Karpas-422 (cell line): ENCODE measurements around the gene INAFM2. TPM values are rescaled to one million over a fixed set of nuclear protein-coding genes. Genes with fewer than 3 reads are reported as not detected.

ENCODE experiments used
- DNase-seq: peaks from one replicate; pipeline ENCODE4 v3.0.0-alpha.2; 2015
- H2AFZ ChIP-seq: fragments of 200-600 bp; sonication (generic); 2 replicates; pipeline ENCODE4 v1.6.1; 2014; ENCODE audit warnings: antibody characterized with exemption, low read length, mixed read lengths
- H3K27ac ChIP-seq: fragments of 200-600 bp; sonication (generic); 2 replicates; pipeline ENCODE4 v1.5.1; 2014; ENCODE audit warnings: mild to moderate bottlenecking, low read length, moderate library complexity
- H3K27me3 ChIP-seq: fragments of 200-600 bp; sonication (generic); 2 replicates; pipeline ENCODE4 v1.6.1; 2014; ENCODE audit warnings: low read length, mixed read lengths
- H3K36me3 ChIP-seq: fragments of 200-600 bp; sonication (generic); 2 replicates; pipeline ENCODE4 v1.6.1; 2014; ENCODE audit warnings: low read length, mixed read lengths; ENCODE audit not compliant: insufficient read depth
- H3K4me1 ChIP-seq: fragments of 200-600 bp; sonication (generic); 2 replicates; pipeline ENCODE4 v1.6.1; 2014; ENCODE audit warnings: mild to moderate bottlenecking, low read length, mixed read lengths
- H3K4me2 ChIP-seq: fragments of 200-600 bp; sonication (generic); 2 replicates; pipeline ENCODE4 v1.6.1; 2014; ENCODE audit warnings: low read length, low read depth, mild to moderate bottlenecking; ENCODE audit not compliant: poor library complexity, severe bottlenecking
- H3K4me3 ChIP-seq: fragments of 200-600 bp; sonication (generic); 2 replicates; pipeline ENCODE4 v1.5.1; 2014; ENCODE audit warnings: mild to moderate bottlenecking, antibody characterized with exemption, low read length, mixed read lengths
- H3K79me2 ChIP-seq: fragments of 200-600 bp; sonication (generic); 2 replicates; pipeline ENCODE4 v1.6.1; 2014; ENCODE audit warnings: mild to moderate bottlenecking, low read length, mixed read lengths
- H3K9ac ChIP-seq: fragments of 200-600 bp; sonication (generic); 2 replicates; pipeline ENCODE4 v1.6.0; 2014; ENCODE audit warnings: low read length
- H3K9me2 ChIP-seq: fragments of 200-600 bp; sonication (generic), shearing (Covaris generic); replicated peaks from 2 replicates; pipeline ENCODE4 v1.6.0; 2014; ENCODE audit warnings: mild to moderate bottlenecking, low read length, moderate library complexity; ENCODE audit not compliant: insufficient read depth
- H3K9me3 ChIP-seq: fragments of 300-700, 200-600 bp; sonication (generic); 2 replicates; pipeline ENCODE4 v1.6.1; 2014; ENCODE audit warnings: low read length, mixed read lengths
- H4K20me1 ChIP-seq: fragments of 200-600 bp; sonication (generic); 2 replicates; pipeline ENCODE4 v1.6.1; 2014; ENCODE audit warnings: mild to moderate bottlenecking, antibody characterized with exemption, low read length, low read depth; ENCODE audit not compliant: insufficient read depth
- total RNA-seq: library from RNA; depleted of rRNA; stranded (reverse); fragments of >200 nt; shearing (Covaris generic); gene quantifications from 2 replicates; pipeline ENCODE4 v1.2.3, GENCODE V29; 2014; ENCODE audit warnings: low replicate concordance

INAFM2 gene
- total RNA-seq, 1 experiment from 2014 or later: 9.2 TPM

DNA sequence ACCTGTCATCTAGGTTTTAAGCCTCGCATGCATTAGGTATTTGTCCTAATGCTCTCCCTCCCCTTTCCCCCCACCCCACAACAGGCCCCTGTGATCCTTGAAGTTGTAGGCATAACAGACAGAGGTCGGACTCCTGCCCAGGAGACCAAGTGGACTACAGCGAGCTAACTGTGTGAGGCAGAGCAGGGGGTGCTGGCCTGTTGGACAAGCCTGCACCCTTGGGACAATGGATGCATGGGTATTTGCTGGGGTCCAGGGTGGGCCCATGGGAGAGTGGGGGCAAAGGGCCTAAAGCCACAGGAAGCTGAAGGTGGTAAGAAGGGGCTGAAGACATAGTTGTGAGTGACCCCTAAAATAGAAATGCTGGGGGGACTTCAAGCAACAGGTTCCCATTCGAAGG is 18.2 kb upstream of the INAFM2 start:
- Histone ChIP-seq H3K36me3 (no peaks in the 10 kb centered on the region), H3K4me3 (no peak overlapping the region), H2AFZ (no peak overlapping the region), H3K9me3 (peaks cover 7% of the 10 kb centered on the region), H3K4me2 (no peak overlapping the region), H3K79me2 (no peaks in the 10 kb centered on the region), H3K9me2 (no peaks in the 10 kb centered on the region), H3K9ac (no peak overlapping the region), H3K4me1 (peaks cover 33% of the 10 kb centered on the region), H3K27ac (no peak overlapping the region), H3K27me3 (no peaks in the 10 kb centered on the region; the same call in 1 of the 2 replicates), H4K20me1 (no peaks in the 10 kb centered on the region)
- no peak for DNase-seq

DNA sequence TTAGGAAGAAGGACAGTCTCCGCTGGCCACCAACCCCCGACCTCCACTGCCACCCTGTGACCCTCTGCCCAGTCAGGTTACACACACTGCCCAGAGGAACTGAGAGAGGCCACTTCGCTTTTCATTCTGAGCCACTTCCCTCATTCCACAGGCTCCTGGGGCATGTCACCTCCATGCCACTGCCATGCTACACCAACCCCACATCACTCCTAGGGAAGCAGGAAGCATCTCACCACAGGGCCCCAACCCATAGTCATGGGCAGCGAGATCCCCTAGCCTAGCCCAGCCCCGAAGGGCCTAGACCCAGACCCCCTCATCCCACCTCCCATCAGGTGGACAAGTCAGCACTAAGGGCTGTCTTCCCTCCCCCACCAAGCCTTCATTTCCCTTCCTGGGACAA is 17.1 kb upstream of the INAFM2 start:
- Histone ChIP-seq H2AFZ (no peak overlapping the region), H3K36me3 (no peaks in the 10 kb centered on the region), H3K27ac (no peak overlapping the region), H3K9me2 (no peaks in the 10 kb centered on the region), H3K79me2 (no peaks in the 10 kb centered on the region), H3K4me3 (no peak overlapping the region; the same call in 1 of the 2 replicates), H3K9me3 (no peaks in the 10 kb centered on the region), H4K20me1 (no peaks in the 10 kb centered on the region), H3K9ac (peak overlapping the region; percentile 65), H3K4me1 (peaks cover 33% of the 10 kb centered on the region), H3K27me3 (no peaks in the 10 kb centered on the region), H3K4me2 (peak overlapping the region; percentile 74)
- no peak for DNase-seq

DNA sequence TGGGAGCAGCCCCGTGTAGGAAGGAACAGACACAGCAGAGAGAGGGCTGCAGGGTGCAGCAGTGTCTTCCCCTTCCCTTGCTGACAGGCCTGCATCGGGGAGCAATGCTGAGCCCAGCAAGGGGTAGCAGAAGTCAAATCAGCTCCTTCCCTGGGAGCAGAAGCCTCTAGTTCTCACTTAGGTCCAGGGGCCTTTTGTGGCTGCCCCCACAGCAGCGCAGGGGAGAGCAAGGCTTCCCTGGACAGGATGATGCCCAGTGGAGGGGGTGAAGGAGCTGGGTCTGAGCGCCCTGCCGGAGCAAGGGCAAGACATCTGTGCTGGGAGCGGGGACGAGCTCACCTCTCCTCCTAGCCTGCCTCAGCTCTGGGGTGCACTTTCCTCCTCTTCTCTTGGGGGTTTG is 16.6 kb upstream of the INAFM2 start:
- Histone ChIP-seq H3K9ac (peak overlapping the region; percentile 65), H3K27me3 (no peaks in the 10 kb centered on the region), H3K36me3 (no peaks in the 10 kb centered on the region), H2AFZ (no peak overlapping the region), H3K79me2 (no peaks in the 10 kb centered on the region), H3K9me3 (no peaks in the 10 kb centered on the region), H3K4me3 (peak overlapping the region; percentile 48; the same call in 1 of the 2 replicates), H3K4me2 (peak overlapping the region; percentile 74), H3K4me1 (peaks cover 33% of the 10 kb centered on the region), H3K9me2 (no peaks in the 10 kb centered on the region), H3K27ac (no peak overlapping the region), H4K20me1 (no peaks in the 10 kb centered on the region)
- DNase-seq: no peak

GRCh38 chr15:40307421-40308211 is 15.9 kb upstream of the INAFM2 start, which contains the start of gene PLCB2:
Gene PLCB2, minus strand, starts transcription at chr15:40307935. Its CDS starts 263 bp downstream, at chr15:40307672.
- Histone ChIP-seq H3K27ac (peak within 1 kb of the TSS; percentile 70), H3K36me3 (no peaks in the 10 kb centered on the region), H3K9me3 (no peaks in the 10 kb centered on the region), H3K4me3 (peak within 1 kb of the TSS; percentile 59; the same call in 1 of the 2 replicates), H3K9ac (peak within 1 kb of the TSS; percentile 65), H3K4me2 (peak within 1 kb of the TSS; percentile 74), H3K9me2 (no peaks in the 10 kb centered on the region), H3K4me1 (peaks cover 33% of the 10 kb centered on the region), H3K79me2 (no peaks in the 10 kb centered on the region), H3K27me3 (no peaks in the 10 kb centered on the region), H2AFZ (no peak within 1 kb of the TSS), H4K20me1 (no peaks in the 10 kb centered on the region)
- DNase-seq: peak; percentile 74

DNA sequence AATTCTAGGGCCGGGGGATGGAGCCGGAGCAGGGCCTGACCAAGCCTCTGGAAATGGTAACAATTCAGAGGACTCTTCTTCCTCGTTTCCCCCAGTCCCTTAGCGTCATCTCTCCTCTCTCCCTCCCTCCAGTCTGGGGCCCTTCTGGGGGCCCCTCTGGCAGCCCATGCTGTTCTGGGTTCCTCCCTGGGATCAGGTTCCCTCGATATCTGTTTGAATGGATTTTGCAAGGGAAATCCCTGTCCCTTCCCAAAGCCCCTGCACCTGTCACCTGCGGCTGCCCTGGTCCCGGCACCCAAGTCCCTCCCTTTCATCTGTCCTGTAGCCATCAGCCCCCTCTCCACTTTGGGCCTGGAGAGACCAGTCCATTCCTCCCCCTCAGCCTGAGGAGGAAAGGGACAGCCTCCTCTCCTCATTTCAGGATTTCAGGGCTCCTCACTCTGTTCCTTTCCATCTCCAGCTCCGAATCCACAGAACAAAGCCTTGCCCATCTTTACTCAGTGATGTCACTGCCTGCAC is 14.1 kb upstream of the INAFM2 start:
- Histone ChIP-seq H3K4me1 (peaks cover 42% of the 10 kb centered on the region), H4K20me1 (no peaks in the 10 kb centered on the region), H3K9me3 (no peaks in the 10 kb centered on the region), H2AFZ (no peak overlapping the region), H3K27me3 (no peaks in the 10 kb centered on the region), H3K79me2 (no peaks in the 10 kb centered on the region), H3K9ac (no peak overlapping the region), H3K27ac (no peak overlapping the region), H3K4me2 (no peak overlapping the region), H3K9me2 (no peaks in the 10 kb centered on the region), H3K36me3 (no peaks in the 10 kb centered on the region), H3K4me3 (no peak overlapping the region)
- DNase-seq: no peak

- Histone ChIP-seq H3K4me3 (no peak overlapping the region), H2AFZ (no peak overlapping the region), H3K27me3 (no peaks in the 10 kb centered on the region), H3K9ac (no peak overlapping the region), H3K9me2 (no peaks in the 10 kb centered on the region), H3K27ac (no peak overlapping the region), H3K4me1 (peaks cover 42% of the 10 kb centered on the region), H3K79me2 (no peaks in the 10 kb centered on the region), H3K36me3 (no peaks in the 10 kb centered on the region), H3K9me3 (no peaks in the 10 kb centered on the region), H3K4me2 (no peak overlapping the region), H4K20me1 (no peaks in the 10 kb centered on the region)
- peak; percentile 87 for DNase-seq
Observed at GRCh38 chr15:40310001-40310959, 13.2 kb upstream of the INAFM2 start.

- Histone ChIP-seq H3K9me3 (no peaks in the 10 kb centered on the region), H3K9ac (no peak overlapping the region), H3K79me2 (no peaks in the 10 kb centered on the region), H4K20me1 (no peaks in the 10 kb centered on the region), H3K27ac (no peak overlapping the region), H3K36me3 (no peaks in the 10 kb centered on the region), H3K4me2 (no peak overlapping the region), H3K4me3 (no peak overlapping the region), H3K4me1 (peaks cover 42% of the 10 kb centered on the region), H3K9me2 (no peaks in the 10 kb centered on the region), H3K27me3 (no peaks in the 10 kb centered on the region), H2AFZ (no peak overlapping the region)
- no peak for DNase-seq
Observed at GRCh38 chr15:40310993-40311392, 12.5 kb upstream of the INAFM2 start.
